DLD1 (cell line): ENCODE results near the gene ASCC2.

Experiments used
- in situ Hi-C: cut with HindIII; loops from 2 replicates; pipeline ENCODE4 v1.10.0; 2017; ENCODE audit warnings: low sequenced_read_pairs

Gene ASCC2

GRCh38 chr22:29790061-29790460 lies 48.0 kb downstream of the ASCC2 start:
- in situ Hi-C loops, result loop anchor here (25.0 kb wide), 1 partner anchor 103 kb away; no protein-coding TSS in a partner anchor

- in situ Hi-C loops, result loop anchor here (25.0 kb wide), 1 partner anchor 101 kb away; no protein-coding TSS in a partner anchor
Observed at GRCh38 chr22:29788339-29789279, 49.5 kb downstream of the ASCC2 start.

GRCh38 chr22:29787371-29787980 lies 50.6 kb downstream of the ASCC2 start:
- in situ Hi-C loops, result loop anchor here (25.0 kb wide), 1 partner anchor 100 kb away; no protein-coding TSS in a partner anchor

GRCh38 chr22:29786031-29786430 lies 52.0 kb downstream of the ASCC2 start:
- in situ Hi-C loops, result loop anchor here (25.0 kb wide), 1 partner anchor 99 kb away; no protein-coding TSS in a partner anchor

GRCh38 chr22:29784451-29785361 lies 53.4 kb downstream of the ASCC2 start:
- in situ Hi-C loops, result loop anchor here (25.0 kb wide), 1 partner anchor 97 kb away; no protein-coding TSS in a partner anchor

- in situ Hi-C loops, result loop anchor here (25.0 kb wide), 1 partner anchor 95 kb away; no protein-coding TSS in a partner anchor
Observed at GRCh38 chr22:29782061-29782845, 55.8 kb downstream of the ASCC2 start.

GRCh38 chr22:29780748-29781676 lies 57.1 kb downstream of the ASCC2 start:
- in situ Hi-C loops, result loop anchor here (25.0 kb wide), 1 partner anchor 94 kb away; no protein-coding TSS in a partner anchor

GRCh38 chr22:29780220-29780619 lies 57.9 kb downstream of the ASCC2 start:
- in situ Hi-C loops, result loop anchor here (25.0 kb wide), 1 partner anchor 93 kb away; no protein-coding TSS in a partner anchor

GRCh38 chr22:29773233-29773632 lies 64.8 kb downstream of the ASCC2 start:
- in situ Hi-C loops, result no loop called here

GRCh38 chr22:29772170-29772641 lies 65.9 kb downstream of the ASCC2 start:
- in situ Hi-C loops, result no loop called here

- in situ Hi-C loops, result no loop called here
Observed at GRCh38 chr22:29769723-29770321, 68.3 kb downstream of the ASCC2 start.

- in situ Hi-C loops, result no loop called here
Observed at GRCh38 chr22:29768052-29768693, 69.9 kb downstream of the ASCC2 start.

- in situ Hi-C loops, result no loop called here
Observed at GRCh38 chr22:29767171-29768051, 70.7 kb downstream of the ASCC2 start, which contains the start of gene UQCR10. TSS of gene UQCR10 (plus strand) at chr22:29767369. CDS start at chr22:29767399, 30 bp downstream.

- in situ Hi-C loops, result no loop called here
Observed at GRCh38 chr22:29766632-29767170, 71.4 kb downstream of the ASCC2 start, which contains the start of gene ZMAT5. TSS of gene ZMAT5 (minus strand) at chr22:29767007. CDS start at chr22:29748544, 18,463 bp downstream.

GRCh38 chr22:29765905-29766631 lies 72.0 kb downstream of the ASCC2 start:
- in situ Hi-C loops, result no loop called here
